HG02798 (cell line): ENCODE results near the gene KRTAP10-8.
"Not testable (repeated sequence)": the region's sequence is repeated elsewhere in the genome, so short reads cannot be mapped to it uniquely, and the experiment has no call there.

Experiments used
- ATAC-seq: cut with Tn5 transposase; IDR thresholded peaks from one replicate; pipeline ENCODE4 v1.9.1; 2021; ENCODE audit warnings: mild to moderate bottlenecking; ENCODE audit not compliant: unreplicated experiment, poor library complexity

The KRTAP10-8 gene

DNA sequence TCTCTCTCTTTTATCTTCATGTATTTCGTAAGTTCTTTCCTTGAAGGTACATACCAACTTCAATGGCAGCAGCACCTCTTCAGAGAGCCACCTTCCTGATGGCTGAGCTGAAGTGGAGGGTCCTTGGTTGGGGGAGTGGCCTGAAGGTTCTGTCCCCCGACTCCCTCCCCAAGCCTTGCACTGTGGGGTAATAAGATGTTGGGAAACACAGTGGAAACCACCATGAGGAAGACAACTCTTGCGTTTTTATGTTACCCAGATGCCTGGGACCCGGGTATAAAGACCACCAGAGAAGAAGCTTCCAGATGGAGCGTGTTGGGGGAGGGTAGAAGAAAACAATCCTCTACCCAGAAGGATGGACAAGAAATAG is 46.6 kb downstream of the KRTAP10-8 start:
- no peak for ATAC-seq

DNA sequence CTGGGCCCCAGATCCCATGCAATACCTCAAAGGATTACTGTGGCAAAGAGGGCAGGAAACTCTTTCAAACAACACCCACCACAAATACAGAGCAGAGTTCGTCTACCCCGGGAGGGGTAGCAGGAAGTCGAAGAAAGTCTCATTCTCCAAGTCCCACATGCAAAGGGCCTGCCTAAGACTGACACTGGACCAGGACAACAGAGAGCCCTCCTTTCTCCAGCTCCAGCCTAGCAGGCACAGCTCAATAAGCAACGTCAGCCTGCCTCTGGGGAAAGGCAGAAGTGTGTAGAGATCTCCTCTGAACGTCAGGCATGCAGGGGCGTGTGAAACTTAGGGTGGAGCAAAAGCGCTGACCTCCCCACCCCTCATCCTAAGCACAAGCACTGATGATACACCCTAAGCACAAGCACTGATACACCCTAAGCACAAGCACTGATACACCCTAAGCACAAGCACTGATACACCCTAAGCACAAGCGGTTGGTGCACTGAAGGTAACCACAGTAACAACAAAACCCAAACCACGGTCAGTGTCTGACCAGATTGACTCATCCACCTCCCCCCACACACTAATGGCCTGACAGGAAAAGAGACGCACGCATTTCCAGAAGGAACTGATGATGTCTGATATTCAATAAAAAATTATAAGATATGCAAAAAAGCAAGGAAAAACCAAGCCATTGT is 47.2 kb downstream of the KRTAP10-8 start:
- ATAC-seq, result no peak

DNA sequence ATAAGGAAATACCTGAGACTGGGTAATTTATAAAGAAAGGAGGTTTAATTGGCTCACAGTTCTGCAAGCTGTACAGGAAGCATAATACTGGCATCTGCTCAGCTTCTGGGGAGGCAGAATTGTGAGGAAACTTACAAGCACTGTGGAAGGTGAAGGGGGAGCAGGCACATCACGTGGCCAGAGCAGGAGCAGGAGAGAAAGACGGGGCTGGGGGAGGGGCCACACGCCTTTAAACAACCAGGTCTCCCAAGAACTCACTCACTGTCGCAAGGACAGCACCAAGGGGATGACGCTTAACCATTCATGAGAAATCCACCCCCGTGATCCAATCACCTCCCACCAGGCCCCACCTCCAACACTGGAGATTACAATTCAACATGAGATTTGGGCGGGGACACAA is 49.7 kb downstream of the KRTAP10-8 start:
- ATAC-seq, result not testable (repeated sequence)
